DND-41 (cell line): ENCODE data around the gene FHOD3.

Experiments used
- ATAC-seq: fragments of 200-7000 bp; cut with Tn5 transposase; 3 replicates; pipeline ENCODE4 v1.9.1; 2021; ENCODE audit warnings: low read depth; ENCODE audit not compliant: insufficient read depth
- DNase-seq: peaks from one replicate; pipeline ENCODE4 v3.0.0-alpha.2; 2020
- H2AFZ ChIP-seq: 2 replicates; pipeline ENCODE4 v1.6.0; 2012; ENCODE audit warnings: low read depth, low read length
- H3K27ac ChIP-seq: 2 replicates; pipeline ENCODE4 v1.5.1; 2012; ENCODE audit warnings: low read length, inconsistent platforms
- H3K27me3 ChIP-seq: fragments of 200-600 bp; sonication (generic); 2 replicates; pipeline ENCODE4 v1.6.0; 2012; ENCODE audit warnings: low read length, mild to moderate bottlenecking, inconsistent platforms; ENCODE audit not compliant: insufficient read depth, poor library complexity
- H3K36me3 ChIP-seq: 2 replicates; pipeline ENCODE4 v1.5.1; 2012; ENCODE audit warnings: low read length, inconsistent platforms; ENCODE audit not compliant: insufficient read depth
- H3K4me1 ChIP-seq: 2 replicates; pipeline ENCODE4 v1.5.1; 2012; ENCODE audit warnings: mild to moderate bottlenecking, low read length; ENCODE audit not compliant: insufficient read depth
- H3K4me2 ChIP-seq: 2 replicates; pipeline ENCODE4 v1.6.0; 2012; ENCODE audit warnings: mild to moderate bottlenecking, moderate library complexity, low read length, inconsistent platforms; ENCODE audit not compliant: insufficient read depth
- H3K4me3 ChIP-seq, 2 experiments: fragments of 200-600 bp in 1 of 2; shearing (Covaris generic) in 1 of 2; 2 replicates each; pipeline ENCODE4 v1.5.1; 2012 to 2016; ENCODE audit warnings: inconsistent platforms in 2 of 2, low read length in 2 of 2, mild to moderate bottlenecking in 2 of 2, low read depth in 1 of 2, moderate library complexity in 1 of 2
- H3K79me2 ChIP-seq: 2 replicates; pipeline ENCODE4 v1.6.0; 2012; ENCODE audit warnings: low read length, inconsistent platforms; ENCODE audit not compliant: insufficient read depth
- H3K9ac ChIP-seq: 2 replicates; pipeline ENCODE4 v1.6.0; 2012; ENCODE audit warnings: low read depth, mild to moderate bottlenecking, inconsistent platforms, low read length, moderate library complexity
- H3K9me3 ChIP-seq: 2 replicates; pipeline ENCODE4 v1.5.1; 2012; ENCODE audit warnings: low read length, moderate library complexity, mild to moderate bottlenecking, inconsistent platforms; ENCODE audit not compliant: insufficient read depth, severe bottlenecking
- H4K20me1 ChIP-seq: 2 replicates; pipeline ENCODE4 v1.6.0; 2012; ENCODE audit warnings: low read length; ENCODE audit not compliant: insufficient read depth
- CTCF ChIP-seq: IDR thresholded peaks from 2 replicates; pipeline ENCODE4 v1.5.1; 2012; ENCODE audit warnings: borderline replicate concordance, low read length, moderate library complexity, mild to moderate bottlenecking; ENCODE audit not compliant: poor library complexity, severe bottlenecking; ENCODE audit errors: extremely low read depth
- EZH2 ChIP-seq: IDR thresholded peaks from 3 replicates; pipeline ENCODE4 v1.6.1; 2012; ENCODE audit warnings: borderline replicate concordance, low read depth, mild to moderate bottlenecking, moderate library complexity, low read length, inconsistent platforms; ENCODE audit not compliant: severe bottlenecking

FHOD3 gene

GRCh38 chr18:36331521-36331971, 34.0 kb downstream of the FHOD3 start:
- H3K9me3 ChIP-seq: no peaks in the 10 kb centered on the region
- H3K9ac ChIP-seq: no peak overlapping the region
- H3K27me3 ChIP-seq: peaks cover 3% of the 10 kb centered on the region
- no peak overlapping the region for H3K4me2 ChIP-seq
- no peak for DNase-seq
- TF ChIP-seq CTCF (no peak), EZH2 (no peak)
- no peak overlapping the region for H3K27ac ChIP-seq
- H3K4me1 ChIP-seq: no peaks in the 10 kb centered on the region
- H3K36me3 ChIP-seq: no peaks in the 10 kb centered on the region
- no peak overlapping the region for H3K4me3 ChIP-seq
- H4K20me1 ChIP-seq: no peaks in the 10 kb centered on the region
- H3K79me2 ChIP-seq: no peaks in the 10 kb centered on the region
- ATAC-seq: no peak
- no peak overlapping the region for H2AFZ ChIP-seq

DNA sequence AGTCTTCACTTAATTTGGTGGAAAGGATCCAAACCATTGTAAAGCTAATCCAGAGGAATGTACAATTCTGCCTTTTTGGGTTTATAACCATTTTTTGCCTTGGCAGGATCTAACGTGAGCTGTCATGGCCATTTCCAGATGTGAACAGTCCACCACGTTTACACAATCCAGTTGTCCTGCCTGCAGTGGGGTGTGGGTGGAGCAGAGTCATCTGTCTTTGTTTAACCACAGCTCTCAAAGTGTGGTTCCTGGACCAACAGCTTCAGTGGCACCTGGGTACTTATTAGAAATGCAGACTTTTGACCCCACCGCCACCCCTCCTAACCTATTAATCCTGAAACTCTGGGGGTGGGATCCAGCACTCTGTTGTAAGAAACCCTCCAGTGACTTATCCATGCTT, 35.9 kb downstream of the FHOD3 start:
- no peak for ATAC-seq
- no peak overlapping the region for H3K4me2 ChIP-seq
- no peaks in the 10 kb centered on the region for H4K20me1 ChIP-seq
- no peaks in the 10 kb centered on the region for H3K36me3 ChIP-seq
- no peak overlapping the region for H3K27ac ChIP-seq
- no peak overlapping the region for H3K9ac ChIP-seq
- no peak for TF ChIP-seq EZH2
- no peak for TF ChIP-seq CTCF
- H3K9me3 ChIP-seq: no peaks in the 10 kb centered on the region
- no peaks in the 10 kb centered on the region for H3K4me1 ChIP-seq
- no peak overlapping the region for H2AFZ ChIP-seq
- peaks cover 3% of the 10 kb centered on the region for H3K27me3 ChIP-seq
- H3K4me3 ChIP-seq: no peak overlapping the region
- no peaks in the 10 kb centered on the region for H3K79me2 ChIP-seq
- no peak for DNase-seq

DNA sequence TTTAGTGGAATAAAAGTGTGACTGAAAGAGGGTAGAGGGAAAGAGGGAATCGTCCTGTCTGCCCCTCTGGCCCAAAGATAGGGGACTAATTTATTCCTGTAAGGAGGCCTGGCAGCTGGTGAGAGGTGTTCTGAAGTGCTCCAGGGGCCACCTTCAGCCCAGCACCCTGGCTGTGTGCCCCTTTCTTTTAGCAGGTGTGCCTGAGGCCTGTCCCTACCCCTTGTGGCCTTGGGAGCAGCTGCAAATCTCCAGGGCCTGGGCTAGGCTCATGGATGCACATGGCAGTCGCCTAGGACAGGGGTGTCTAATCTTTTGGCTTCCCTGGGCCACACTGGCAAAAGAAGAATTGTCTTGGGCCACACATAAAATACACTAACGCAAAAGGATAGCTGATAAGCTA, 37.3 kb downstream of the FHOD3 start:
- H3K79me2 ChIP-seq: no peaks in the 10 kb centered on the region
- DNase-seq (no peak), ATAC-seq (no peak)
- H2AFZ ChIP-seq: no peak overlapping the region
- no peaks in the 10 kb centered on the region for H3K4me1 ChIP-seq
- H3K4me2 ChIP-seq: no peak overlapping the region
- no peak for TF ChIP-seq EZH2
- no peak for TF ChIP-seq CTCF
- no peaks in the 10 kb centered on the region for H4K20me1 ChIP-seq
- H3K27me3 ChIP-seq: peaks cover under 1% of the 10 kb centered on the region
- no peak overlapping the region for H3K27ac ChIP-seq
- H3K9ac ChIP-seq: no peak overlapping the region
- H3K4me3 ChIP-seq: no peak overlapping the region
- no peaks in the 10 kb centered on the region for H3K9me3 ChIP-seq
- no peaks in the 10 kb centered on the region for H3K36me3 ChIP-seq
